Testis (tissue), 2 donors: ENCODE results near the gene FOXR1.

Experiments
- POLR2A ChIP-seq: fragments of 450-650 bp; IDR thresholded peaks from one replicate; pipeline ENCODE4 v1.6.1; 2017; ENCODE audit warnings: antibody characterized with exemption, mild to moderate bottlenecking, moderate library complexity
- TF ChIP-seq, protein P1 (sequence below), 3 experiments: fragments of 450-650 bp in 2 of 3; fragments of 200-600 bp in 1 of 3; sonication (generic) in 1 of 3; IDR thresholded peaks; one replicate each; pipeline ENCODE4 v1.5.1; 2016 to 2019; ENCODE audit warnings: antibody characterized with exemption in 3 of 3, mild to moderate bottlenecking in 2 of 3, moderate library complexity in 1 of 3

DNA sequence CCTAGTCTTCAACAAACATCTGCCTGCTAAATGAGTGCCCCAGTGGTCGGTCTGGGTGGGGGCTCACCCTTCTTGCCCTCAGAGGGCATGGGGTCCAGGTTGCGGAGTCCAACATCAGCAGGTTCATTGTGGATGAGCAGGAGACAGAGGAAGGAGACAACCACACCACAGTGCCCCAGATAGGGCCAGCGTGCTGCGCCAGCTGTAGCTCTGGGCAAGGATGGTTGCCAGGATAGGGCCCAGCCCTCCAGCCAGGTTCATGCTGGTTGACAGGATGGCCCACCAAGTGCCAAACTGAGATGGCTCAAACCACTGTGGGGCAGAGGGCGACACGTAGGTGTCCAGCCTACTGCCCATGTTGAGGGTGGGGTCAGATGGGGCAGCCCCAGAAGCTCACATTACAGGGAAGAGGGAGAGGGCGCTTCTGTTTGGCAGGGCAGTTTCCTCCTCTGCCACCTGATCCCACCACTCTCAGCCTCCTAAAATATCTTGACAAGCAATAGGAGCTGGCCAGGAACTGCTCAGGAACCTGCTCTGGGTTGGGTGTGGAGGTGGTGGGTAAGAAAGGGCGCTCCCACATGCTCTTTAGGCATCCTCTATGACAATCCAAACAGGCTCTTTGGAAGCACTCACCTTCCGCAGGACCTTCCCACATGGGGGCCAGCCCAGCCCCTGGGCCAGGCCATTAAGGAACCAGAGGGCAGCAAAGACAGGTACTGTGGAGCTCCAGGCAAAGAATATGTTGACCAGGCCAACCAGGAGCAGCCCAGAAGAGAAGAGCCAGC lies 56.2 kb downstream of the FOXR1 start:
- TF ChIP-seq, protein P1, sequence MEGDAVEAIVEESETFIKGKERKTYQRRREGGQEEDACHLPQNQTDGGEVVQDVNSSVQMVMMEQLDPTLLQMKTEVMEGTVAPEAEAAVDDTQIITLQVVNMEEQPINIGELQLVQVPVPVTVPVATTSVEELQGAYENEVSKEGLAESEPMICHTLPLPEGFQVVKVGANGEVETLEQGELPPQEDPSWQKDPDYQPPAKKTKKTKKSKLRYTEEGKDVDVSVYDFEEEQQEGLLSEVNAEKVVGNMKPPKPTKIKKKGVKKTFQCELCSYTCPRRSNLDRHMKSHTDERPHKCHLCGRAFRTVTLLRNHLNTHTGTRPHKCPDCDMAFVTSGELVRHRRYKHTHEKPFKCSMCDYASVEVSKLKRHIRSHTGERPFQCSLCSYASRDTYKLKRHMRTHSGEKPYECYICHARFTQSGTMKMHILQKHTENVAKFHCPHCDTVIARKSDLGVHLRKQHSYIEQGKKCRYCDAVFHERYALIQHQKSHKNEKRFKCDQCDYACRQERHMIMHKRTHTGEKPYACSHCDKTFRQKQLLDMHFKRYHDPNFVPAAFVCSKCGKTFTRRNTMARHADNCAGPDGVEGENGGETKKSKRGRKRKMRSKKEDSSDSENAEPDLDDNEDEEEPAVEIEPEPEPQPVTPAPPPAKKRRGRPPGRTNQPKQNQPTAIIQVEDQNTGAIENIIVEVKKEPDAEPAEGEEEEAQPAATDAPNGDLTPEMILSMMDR (IDR thresholded peaks at IDR 0.05): no peak
- no peak for TF ChIP-seq POLR2A
